PC-9 (cell line): ENCODE data around the gene MFAP1. TPM values are rescaled to one million over a fixed set of nuclear protein-coding genes. Genes with fewer than 3 reads are reported as not detected.
A peak's percentile ranks its signal among the peaks of the same experiment; 100 is the strongest.
"Not testable (repeated sequence)": the region's sequence is repeated elsewhere in the genome, so short reads cannot be mapped to it uniquely, and the experiment has no call there.

Experiments
- BruUV-seq: library from RNA; stranded (reverse); fragments of 400-500 nt; replicated peaks from 2 replicates; lab custom pipeline; 2021; lab: Mats Ljungman, UMichigan
- CTCF ChIA-PET: fragments of 300-600 bp; sonication (Branson Sonifier 250); formaldehyde crosslinking; loops from one replicate; lab custom pipeline; 2022; ENCODE audit warnings: antibody characterized with exemption; lab: Charles Lee
- POLR2A ChIA-PET: fragments of 300-600 bp; sonication (Branson Sonifier 250); formaldehyde crosslinking; loops from one replicate; lab custom pipeline; 2022; ENCODE audit warnings: antibody characterized with exemption; ENCODE audit not compliant: unreplicated experiment; lab: Charles Lee
- DNase-seq, 2 experiments: peaks; one replicate each; pipeline versions ENCODE4 v3.0.0 to v3.0.0-alpha.2; 2015 to 2022; ENCODE audit warnings: mixed read lengths in 1 of 2
- H2AFZ ChIP-seq: fragments of 200-600 bp; sonication (generic); 2 replicates; pipeline ENCODE4 v1.8.1; 2017; ENCODE audit warnings: antibody characterized with exemption
- H3F3A ChIP-seq: fragments of 200-600 bp; sonication (generic); 2 replicates; pipeline ENCODE4 v1.8.1; 2017; ENCODE audit warnings: antibody characterized with exemption, mild to moderate bottlenecking, low read depth; ENCODE audit not compliant: insufficient read depth
- H3K27ac ChIP-seq: fragments of 200-600 bp; sonication (generic); 2 replicates; pipeline ENCODE4 v1.6.1; 2016; ENCODE audit warnings: mixed run types
- H3K27me3 ChIP-seq: fragments of 200-600 bp; sonication (generic); 2 replicates; pipeline ENCODE4 v1.6.1; 2016; ENCODE audit warnings: low read depth, mixed run types; ENCODE audit not compliant: insufficient read depth
- H3K36me3 ChIP-seq: fragments of 200-600 bp; sonication (generic); 2 replicates; pipeline ENCODE4 v1.6.1; 2016; ENCODE audit warnings: low read depth, mixed run types
- H3K4me1 ChIP-seq: fragments of 200-600 bp; sonication (generic); replicated peaks from 2 replicates; pipeline ENCODE4 v1.6.1; 2016; ENCODE audit warnings: mixed run types; ENCODE audit not compliant: insufficient read depth
- H3K4me2 ChIP-seq: fragments of 200-600 bp; sonication (generic); 2 replicates; pipeline ENCODE4 v1.6.1; 2017; ENCODE audit warnings: mixed run types
- H3K4me3 ChIP-seq: fragments of 200-600 bp; sonication (generic); 2 replicates; pipeline ENCODE4 v1.6.1; 2016; ENCODE audit warnings: mixed run types
- H3K79me2 ChIP-seq: fragments of 200-600 bp; sonication (generic); 2 replicates; pipeline ENCODE4 v1.6.1; 2017; ENCODE audit warnings: low read depth, mixed run types
- H3K9me2 ChIP-seq: fragments of 200-600 bp; sonication (generic); 2 replicates; pipeline ENCODE4 v1.8.1; 2017; ENCODE audit warnings: mild to moderate bottlenecking; ENCODE audit not compliant: insufficient read depth
- H3K9me3 ChIP-seq: fragments of 200-600 bp; sonication (generic); 2 replicates; pipeline ENCODE4 v1.8.1; 2016; ENCODE audit warnings: low read depth; ENCODE audit not compliant: insufficient read depth
- H4K20me1 ChIP-seq: fragments of 200-600 bp; sonication (generic); 2 replicates; pipeline ENCODE4 v1.8.1; 2017; ENCODE audit not compliant: insufficient read depth
- CTCF ChIP-seq: fragments of 200-600 bp; sonication (generic); conservative IDR thresholded peaks from 2 replicates; pipeline ENCODE4 v1.6.1; 2017; ENCODE audit warnings: mixed run types, antibody characterized with exemption, mild to moderate bottlenecking, moderate library complexity
- EZH2 ChIP-seq: fragments of 200-600 bp; sonication (generic); IDR thresholded peaks from 2 replicates; pipeline ENCODE4 v1.8.0; 2017; ENCODE audit warnings: antibody characterized with exemption, low read depth
- intact Hi-C: fragments of 100-400 bp; cut with micrococcal nuclease; formaldehyde crosslinking; loops from one replicate; pipeline ENCODE4 v1.10.0; 2022; ENCODE audit not compliant: unreplicated experiment
- total RNA-seq: library from RNA; stranded (reverse); gene quantifications from 2 replicates; pipeline ENCODE4 v1.2.3, GENCODE V29; 2021

MFAP1 gene
- total RNA-seq, 1 experiment from 2014 or later: 26.3 TPM

DNA sequence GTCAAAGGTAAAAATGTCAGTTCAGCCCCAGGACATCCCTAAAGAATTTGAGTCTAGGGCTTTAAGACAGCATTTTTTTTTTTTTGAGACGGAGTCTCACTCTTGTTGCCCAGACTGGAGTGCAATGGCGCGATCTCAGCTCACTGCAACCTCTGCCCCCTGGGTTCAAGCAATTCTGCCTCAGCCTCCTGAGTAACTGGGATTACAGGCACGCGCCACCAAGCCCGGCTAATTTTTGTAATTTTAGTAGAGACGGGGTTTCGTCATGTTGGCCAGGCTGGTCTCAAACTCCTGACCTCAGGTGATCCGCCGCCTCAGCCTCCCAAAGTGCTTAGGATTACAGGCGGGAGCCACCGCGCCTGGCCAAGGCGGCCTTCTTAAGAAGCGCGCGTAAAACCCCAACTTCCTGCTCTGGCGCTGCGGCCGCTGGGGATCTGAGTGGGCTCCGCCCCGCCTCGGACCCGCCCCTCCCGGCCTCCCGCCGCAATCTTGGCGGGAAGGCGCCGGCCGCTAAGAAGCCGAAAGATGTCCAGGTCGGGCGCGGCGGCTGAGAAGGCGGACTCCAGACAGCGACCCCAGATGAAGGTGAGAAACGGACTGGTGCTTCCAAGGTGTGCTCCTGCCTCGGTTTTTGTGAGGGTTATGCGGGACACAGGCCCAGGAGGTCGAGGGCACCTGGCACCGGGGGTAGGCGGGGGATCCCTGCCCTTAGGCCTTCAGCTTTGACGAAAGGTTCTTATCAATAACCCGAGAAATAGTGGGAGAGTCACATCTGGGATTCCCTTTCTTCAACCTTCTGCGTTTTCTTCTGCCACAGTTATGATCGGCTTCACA lies 2.2 kb upstream of the MFAP1 start, which contains the start of gene WDR76:
WDR76 (plus strand) TSS at position 495 of the 834 bp plus-strand sequence; CDS start at position 526, 31 bp downstream.
- Histone ChIP-seq H3K4me2 (peak within 1 kb of the TSS; percentile 89), H3K9me2 (no peaks in the 10 kb centered on the region), H3F3A (peaks cover 13% of the 10 kb centered on the region; the same call in 1 of the 2 replicates), H3K4me1 (peaks cover 28% of the 10 kb centered on the region), H3K79me2 (peaks cover 24% of the 10 kb centered on the region), H2AFZ (peak within 1 kb of the TSS; percentile 94), H3K9me3 (no peaks in the 10 kb centered on the region), H3K4me3 (peak within 1 kb of the TSS; percentile 62), H4K20me1 (no peaks in the 10 kb centered on the region), H3K36me3 (no peaks in the 10 kb centered on the region), H3K27me3 (no peaks in the 10 kb centered on the region), H3K27ac (peak within 1 kb of the TSS; percentile 50; the same call in 1 of the 2 replicates)
- ChIA-PET POLR2A (no interaction called here), CTCF (no interaction called here)
- intact Hi-C loops: loop anchor here (10.0 kb wide), 1 partner anchor 52 kb away; the partner anchor contains the start of gene ELL3
- peak; percentile 64 to 75 for DNase-seq
- TF ChIP-seq CTCF: no peak
- no peak for TF ChIP-seq EZH2
- BruUV-seq: no TSS peak

- BruUV-seq: no TSS peak
- Histone ChIP-seq H3K36me3 (no peaks in the 10 kb centered on the region), H2AFZ (peak overlapping the region; percentile 94; the same call in 1 of the 2 replicates), H4K20me1 (no peaks in the 10 kb centered on the region), H3K79me2 (peaks cover 29% of the 10 kb centered on the region), H3K9me3 (no peaks in the 10 kb centered on the region), H3K27me3 (no peaks in the 10 kb centered on the region), H3K4me3 (peak overlapping the region; percentile 62), H3K4me1 (peaks cover 28% of the 10 kb centered on the region), H3K9me2 (no peaks in the 10 kb centered on the region), H3F3A (peaks cover 13% of the 10 kb centered on the region; the same call in 1 of the 2 replicates), H3K4me2 (peak overlapping the region; percentile 89), H3K27ac (no peak overlapping the region)
- no peak for TF ChIP-seq EZH2
- TF ChIP-seq CTCF: no peak
- ChIA-PET CTCF (no interaction called here), POLR2A (no interaction called here)
- DNase-seq: no peak
- intact Hi-C loops: loop anchor here (10.0 kb wide), 1 partner anchor 51 kb away; the partner anchor contains the start of gene ELL3
Measured at GRCh38 chr15:43826029-43826507, 1.6 kb upstream of the MFAP1 start.

DNA sequence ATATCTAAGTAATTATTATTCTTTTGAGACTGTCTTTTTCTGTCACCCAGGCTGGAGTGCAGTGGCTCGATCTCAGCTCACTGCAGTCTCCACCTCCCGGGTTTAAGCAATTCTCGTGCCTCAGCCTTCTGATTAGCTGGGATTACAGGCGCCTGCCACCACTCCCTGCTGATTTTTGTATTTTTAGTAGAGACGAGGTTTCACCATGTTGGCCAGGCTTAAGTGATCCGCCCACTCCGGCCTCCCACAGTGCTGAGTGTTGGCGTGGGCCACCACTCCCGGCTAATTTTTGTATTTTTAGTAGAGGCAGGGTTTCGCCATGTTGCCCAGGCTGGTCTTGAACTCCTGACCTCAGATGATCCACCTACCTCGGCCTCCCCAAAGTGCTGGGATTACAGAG lies 815 bp upstream of the MFAP1 start:
- peak overlapping the region; percentile 82; the same call in 1 of the 2 replicates for H3K4me2 ChIP-seq
- CTCF ChIA-PET, H3K9me3 ChIP-seq, H3K4me3 ChIP-seq, H2AFZ ChIP-seq, H4K20me1 ChIP-seq, H3K27me3 ChIP-seq, BruUV-seq, H3K36me3 ChIP-seq, DNase-seq, H3K27ac ChIP-seq, H3K9me2 ChIP-seq: not testable (repeated sequence)
- POLR2A ChIA-PET: interaction anchor here (0.6 to 0.9 kb wide), 3 partner anchors 16 to 721 kb away, joined by 3 to 4 read pairs (median 3); no protein-coding TSS in a partner anchor
- peaks cover 28% of the 10 kb centered on the region for H3K4me1 ChIP-seq
- peaks cover 13% of the 10 kb centered on the region; the same call in 1 of the 2 replicates for H3F3A ChIP-seq
- peaks cover 37% of the 10 kb centered on the region for H3K79me2 ChIP-seq
- intact Hi-C loops: loop anchor here (10.0 kb wide), 1 partner anchor 51 kb away; the partner anchor contains the start of gene ELL3
